ENCODE measurements around the gene TMEM120A.

The TMEM120A gene

GRCh38 chr7:75993689-75994387, 557 bp downstream of the TMEM120A start:
- DNase-seq: no peak

DNA sequence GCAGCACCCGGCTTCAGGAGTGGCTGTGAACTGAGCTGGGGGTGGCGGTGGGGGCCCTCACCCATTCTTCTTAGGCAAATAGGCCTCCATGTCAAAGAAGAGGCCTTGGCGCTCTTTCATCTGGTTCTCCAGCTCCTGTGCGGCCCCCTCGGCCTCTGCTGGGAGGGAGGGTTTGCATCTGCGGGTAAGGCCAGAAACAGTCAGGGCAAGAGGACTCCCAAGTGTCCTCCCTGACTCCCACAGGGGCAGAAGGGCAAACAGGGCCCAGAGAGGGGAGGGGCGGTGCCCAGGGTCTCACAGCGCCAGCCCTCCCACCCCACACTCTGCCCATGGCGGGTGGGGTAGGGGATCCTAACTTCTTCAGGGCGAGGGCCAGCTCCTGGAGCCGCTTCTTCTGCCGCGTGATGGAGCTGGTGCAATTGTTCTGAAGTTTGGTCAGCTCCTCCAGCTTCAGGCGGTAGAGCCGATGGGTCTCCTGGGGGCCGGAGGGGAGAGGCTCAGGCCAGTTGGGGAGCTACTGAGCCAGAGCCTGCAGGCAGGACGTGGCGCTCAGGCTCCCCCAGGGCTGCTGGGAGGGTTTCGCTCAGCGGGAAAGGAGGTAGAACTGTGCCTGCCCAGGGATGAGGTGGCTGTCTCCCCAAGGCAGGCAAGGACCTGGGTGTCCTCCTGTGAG, 2.2 kb downstream of the TMEM120A start:
- DNase-seq: no peak

DNA sequence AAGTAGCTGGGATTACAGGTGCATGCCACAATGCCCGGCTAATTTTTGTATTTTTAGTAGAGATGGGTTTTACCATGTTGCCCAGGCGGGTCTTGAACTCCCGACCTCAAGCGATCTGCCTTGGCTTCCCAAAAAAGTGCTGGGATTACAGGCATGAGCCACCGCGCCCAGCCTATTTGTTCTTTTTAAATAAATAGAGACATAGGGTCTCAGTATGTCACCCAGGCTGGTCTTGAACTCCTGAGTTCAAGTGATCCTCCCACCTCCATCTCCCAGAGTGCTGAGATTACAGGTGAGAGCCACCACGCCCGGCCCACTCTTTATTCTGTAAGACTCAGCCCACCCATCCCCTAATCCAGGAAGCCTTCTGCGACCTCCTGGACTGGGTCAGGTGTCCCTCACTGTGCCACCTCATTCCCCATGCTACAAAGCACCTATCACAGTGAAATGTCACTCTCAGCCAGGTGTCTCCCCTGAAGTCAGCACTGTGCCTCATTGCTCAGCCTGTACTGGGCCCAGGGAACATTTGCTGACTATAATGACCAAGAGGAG, 2.8 kb downstream of the TMEM120A start:
- no peak for DNase-seq

- no peak for DNase-seq
Measured at GRCh38 chr7:75989500-75990388, 4.7 kb downstream of the TMEM120A start.

GRCh38 chr7:75988568-75989499, 5.6 kb downstream of the TMEM120A start:
- no peak for DNase-seq

GRCh38 chr7:75987805-75988567, 6.4 kb downstream of the TMEM120A start:
- DNase-seq: no peak

DNA sequence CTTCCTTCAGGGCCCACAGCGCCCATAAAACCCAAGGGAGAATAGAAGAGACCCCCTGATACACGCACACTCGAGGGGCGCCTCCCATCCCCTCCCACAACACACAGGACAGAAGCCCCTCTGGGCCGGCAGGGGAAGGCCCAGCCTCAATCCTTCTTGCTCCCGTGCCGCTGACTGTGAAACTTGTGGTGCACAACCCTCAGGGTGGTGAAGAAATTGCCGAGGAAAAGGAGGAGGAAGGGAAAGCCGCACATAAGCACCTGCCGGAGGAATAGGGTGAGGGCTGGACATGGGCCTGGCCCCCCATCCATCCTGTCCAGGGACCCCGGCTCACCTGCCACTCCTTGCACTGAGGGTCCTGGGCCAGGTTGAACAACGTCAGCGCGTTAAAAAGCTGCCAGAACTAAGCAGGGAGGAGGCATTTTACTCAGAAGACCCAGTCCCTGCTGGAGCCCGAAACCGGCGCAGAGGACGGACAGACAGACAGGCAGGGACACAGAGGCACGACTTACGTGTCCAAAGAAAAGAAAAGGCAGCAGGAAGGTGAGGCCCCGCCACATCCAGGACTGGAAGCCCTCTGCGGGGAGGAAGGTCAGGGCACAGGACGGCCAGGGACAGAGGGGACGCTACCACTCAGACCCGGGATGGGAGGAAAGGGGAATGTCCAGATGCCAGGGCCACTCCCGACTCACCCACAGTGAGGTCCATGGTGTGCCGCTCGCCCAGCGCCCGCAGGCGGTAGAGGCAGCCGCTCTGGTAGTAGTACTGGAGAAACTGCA, 7.2 kb downstream of the TMEM120A start:
- DNase-seq: no peak

GRCh38 chr7:75986147-75986781, 8.1 kb downstream of the TMEM120A start:
- no peak for DNase-seq

DNA sequence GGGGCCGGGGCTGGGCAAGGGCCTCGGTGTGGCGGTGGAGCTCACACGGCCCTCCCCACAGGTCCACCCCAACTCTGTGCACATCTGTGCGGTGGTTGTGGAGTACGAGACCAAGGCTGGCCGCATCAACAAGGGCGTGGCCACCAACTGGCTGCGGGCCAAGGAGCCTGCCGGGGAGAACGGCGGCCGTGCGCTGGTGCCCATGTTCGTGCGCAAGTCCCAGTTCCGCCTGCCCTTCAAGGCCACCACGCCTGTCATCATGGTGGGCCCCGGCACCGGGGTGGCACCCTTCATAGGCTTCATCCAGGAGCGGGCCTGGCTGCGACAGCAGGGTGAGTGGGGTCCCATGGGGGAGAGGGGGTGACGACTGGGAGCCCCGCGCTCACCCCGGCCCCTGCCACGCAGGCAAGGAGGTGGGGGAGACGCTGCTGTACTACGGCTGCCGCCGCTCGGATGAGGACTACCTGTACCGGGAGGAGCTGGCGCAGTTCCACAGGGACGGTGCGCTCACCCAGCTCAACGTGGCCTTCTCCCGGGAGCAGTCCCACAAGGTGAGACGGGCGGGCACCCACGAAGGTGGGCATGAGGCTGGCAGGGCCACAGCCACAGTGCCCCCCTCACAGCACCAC, 8.8 kb downstream of the TMEM120A start:
- DNase-seq: no peak

- no peak for DNase-seq
Measured at GRCh38 chr7:75985009-75985517, 9.3 kb downstream of the TMEM120A start.

GRCh38 chr7:75984130-75985008, 10.0 kb downstream of the TMEM120A start:
- no peak for DNase-seq

DNA sequence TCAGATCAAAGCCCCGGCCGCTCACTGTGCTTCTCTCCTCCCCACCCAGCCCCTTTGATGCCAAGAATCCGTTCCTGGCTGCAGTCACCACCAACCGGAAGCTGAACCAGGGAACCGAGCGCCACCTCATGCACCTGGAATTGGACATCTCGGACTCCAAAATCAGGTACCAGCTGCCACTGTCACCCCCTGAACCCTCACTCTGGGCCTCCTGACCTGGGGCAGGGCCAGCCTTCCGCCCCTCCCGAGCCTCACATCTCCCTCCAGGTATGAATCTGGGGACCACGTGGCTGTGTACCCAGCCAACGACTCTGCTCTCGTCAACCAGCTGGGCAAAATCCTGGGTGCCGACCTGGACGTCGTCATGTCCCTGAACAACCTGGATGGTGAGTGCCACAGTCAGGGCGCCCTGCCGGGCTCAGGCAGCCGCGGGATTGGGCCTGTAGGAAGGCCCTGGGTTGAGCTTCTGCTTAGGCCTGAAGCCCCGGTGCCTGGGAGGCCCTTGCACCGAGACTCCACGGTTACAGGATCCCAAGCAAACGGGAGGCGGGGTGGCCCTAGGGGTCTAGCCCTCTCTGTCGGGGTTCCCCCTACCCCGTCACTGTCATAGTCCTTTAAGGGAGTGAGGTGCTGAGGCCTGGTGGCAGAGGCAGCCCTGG, 10.8 kb downstream of the TMEM120A start:
- no peak for DNase-seq

- no peak for DNase-seq
Measured at GRCh38 chr7:75982306-75983064, 11.9 kb downstream of the TMEM120A start.

GRCh38 chr7:75981453-75982305, 12.7 kb downstream of the TMEM120A start:
- no peak for DNase-seq

DNA sequence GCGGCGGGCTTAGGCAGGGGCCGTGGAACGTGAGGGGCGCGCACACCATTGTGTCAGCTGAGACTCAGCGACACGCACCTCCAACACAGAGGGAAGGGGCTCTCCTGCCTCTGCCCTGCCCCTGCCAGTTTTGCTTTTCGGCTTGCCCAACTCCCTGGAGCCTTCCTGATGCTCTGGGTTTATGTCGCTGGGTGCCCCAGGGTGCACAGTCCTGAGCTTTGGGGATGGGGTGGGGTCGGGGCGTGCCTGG, 13.3 kb downstream of the TMEM120A start:
- no peak for DNase-seq
